OCI-LY1 (cell line): ENCODE results near the gene BMP8B.

ENCODE experiments used
- CTCF ChIP-seq: fragments of 200-600 bp; sonication (generic), shearing (Covaris generic); IDR thresholded peaks from 2 replicates; pipeline ENCODE4 v1.5.1; 2017; ENCODE audit warnings: mild to moderate bottlenecking, antibody characterized with exemption, low read length, moderate library complexity, mixed read lengths
- EZH2 ChIP-seq: fragments of 200-600 bp; sonication (generic), shearing (Covaris generic); IDR thresholded peaks from 2 replicates; pipeline ENCODE4 v1.8.0; 2017; ENCODE audit warnings: borderline replicate concordance, mixed run types, mild to moderate bottlenecking, antibody characterized with exemption, low read length, moderate library complexity, mixed read lengths

- TF ChIP-seq CTCF, result no peak
- no peak for TF ChIP-seq EZH2
These were observed 8.8 kb downstream of the BMP8B start for GRCh38 chr1:39779821-39780220.
